OCI-M1 (cell line): ENCODE data around the gene SRBD1.

Experiments used
- DNase-seq: peaks from one replicate; lab custom pipeline; 2025; lab: John Stamatoyannopoulos, UW

SRBD1 gene

GRCh38 chr2:45611020-45611859 is at the start of gene SRBD1:
Gene SRBD1 (minus strand): TSS chr2:45611267. CDS start chr2:45605441, 5,826 bp downstream.
- peak; percentile 98 for DNase-seq

DNA sequence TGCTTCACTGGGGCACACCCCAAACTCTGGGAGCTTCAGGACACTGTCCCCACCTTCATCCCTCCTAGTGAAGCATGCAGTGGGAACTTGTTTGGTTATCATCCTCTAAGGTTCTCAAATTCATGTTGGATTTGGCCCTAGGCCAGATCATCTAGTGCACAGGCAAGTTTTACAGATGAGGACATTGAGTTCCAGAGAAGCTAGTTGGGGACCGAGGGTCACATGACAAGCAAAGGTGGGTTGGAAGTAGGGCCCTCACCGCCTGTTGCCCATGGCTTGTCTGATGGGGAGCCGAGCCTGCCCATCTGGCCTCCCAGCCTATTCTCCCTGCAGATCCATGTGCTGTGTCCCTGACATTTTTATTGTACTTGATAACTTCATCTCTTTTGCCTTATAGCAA is 43.2 kb upstream of the SRBD1 start:
- no peak for DNase-seq

- DNase-seq, result no peak
These were observed 42.3 kb upstream of the SRBD1 start for GRCh38 chr2:45653122-45653913.

GRCh38 chr2:45652090-45653031 is 41.3 kb upstream of the SRBD1 start:
- DNase-seq, result peak; percentile 6

DNA sequence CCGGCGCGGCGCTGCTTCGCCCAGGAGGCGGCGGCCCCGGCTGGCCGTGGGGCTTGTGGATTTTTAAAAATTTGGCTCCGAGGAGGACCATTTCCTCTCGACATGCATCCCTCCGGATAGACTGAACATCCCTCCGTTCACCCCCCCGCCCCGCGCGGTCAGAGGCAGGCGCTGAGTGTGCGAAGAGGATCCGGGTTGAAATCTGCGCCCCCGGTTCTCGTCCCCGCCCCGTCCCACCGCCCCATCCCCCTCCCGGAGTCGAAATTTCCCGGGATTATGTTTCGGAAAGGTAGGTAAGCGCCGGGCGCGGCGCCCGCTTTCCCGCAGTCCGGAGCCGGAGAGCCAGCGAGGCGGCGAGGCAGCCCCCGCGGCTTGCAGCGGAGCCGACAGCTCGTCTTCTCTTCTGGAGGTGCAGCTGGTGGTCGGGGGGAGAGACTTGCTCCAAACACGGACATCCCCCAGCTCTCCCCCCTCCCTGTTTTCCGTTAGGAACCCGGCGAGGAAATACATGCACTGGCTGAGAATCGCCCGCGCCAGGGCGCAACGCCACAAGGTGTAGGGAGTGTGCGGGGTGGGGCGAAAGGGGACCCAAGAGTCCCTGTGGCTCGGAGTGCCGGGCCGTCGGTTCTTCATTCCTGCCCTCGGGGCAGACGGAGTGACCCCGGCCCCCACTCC is 40.5 kb upstream of the SRBD1 start, which contains the start of gene PRKCE:
Gene PRKCE (plus strand): TSS at position 261 of the 675 bp plus-strand sequence.
- no peak for DNase-seq

DNA sequence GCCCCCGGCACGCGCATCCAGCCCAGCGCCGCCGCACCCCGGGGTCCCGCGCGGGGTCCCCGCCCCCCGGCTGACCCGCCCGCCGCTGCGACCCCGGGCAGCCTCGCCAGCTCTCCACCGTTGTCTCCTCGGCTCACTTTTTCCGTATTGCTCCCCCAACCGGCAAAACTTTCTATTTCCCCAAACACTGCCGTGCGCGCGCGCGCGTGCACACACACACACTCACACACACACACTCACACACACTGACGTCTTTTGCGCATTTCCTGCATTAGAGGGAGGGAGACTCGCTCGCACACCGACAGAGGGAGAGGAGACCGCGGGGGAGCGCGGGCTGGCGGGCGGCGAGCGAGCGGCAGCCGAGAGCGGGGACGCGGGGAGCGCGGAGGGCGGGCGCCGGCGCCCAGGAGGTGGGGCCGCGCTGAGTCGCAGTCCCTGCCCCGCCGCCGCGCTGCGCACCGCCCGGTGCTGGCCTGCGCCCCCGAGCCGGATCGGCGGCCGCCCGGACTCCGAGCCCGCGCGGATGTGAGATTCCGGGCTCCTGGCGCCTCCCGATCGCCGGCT is 39.9 kb upstream of the SRBD1 start:
- DNase-seq, result peak; percentile 93

GRCh38 chr2:45649858-45650811 is 39.1 kb upstream of the SRBD1 start:
- peak; percentile 73 for DNase-seq

DNA sequence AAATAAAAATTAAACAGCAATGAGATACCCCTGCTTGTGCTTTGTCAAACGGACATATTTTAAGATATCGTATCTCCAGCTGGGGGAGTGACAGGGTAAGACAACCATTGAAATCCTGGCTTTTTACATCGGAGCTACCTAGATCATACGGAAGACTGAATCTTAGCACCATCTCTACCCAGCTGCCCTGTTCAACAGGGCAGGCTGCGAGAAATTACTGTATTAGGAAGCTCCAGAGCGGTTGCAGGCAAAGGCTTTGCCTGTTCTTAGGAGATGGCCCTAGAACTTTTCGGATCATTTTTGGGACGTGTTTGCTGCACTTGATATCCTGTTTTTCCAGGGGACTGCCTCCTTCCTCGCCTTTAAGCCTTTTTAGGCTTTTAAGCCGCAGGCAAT is 38.4 kb upstream of the SRBD1 start:
- no peak for DNase-seq

GRCh38 chr2:45648636-45649035 is 37.6 kb upstream of the SRBD1 start:
- DNase-seq, result no peak

GRCh38 chr2:45647986-45648520 is 37.0 kb upstream of the SRBD1 start:
- DNase-seq, result no peak

DNA sequence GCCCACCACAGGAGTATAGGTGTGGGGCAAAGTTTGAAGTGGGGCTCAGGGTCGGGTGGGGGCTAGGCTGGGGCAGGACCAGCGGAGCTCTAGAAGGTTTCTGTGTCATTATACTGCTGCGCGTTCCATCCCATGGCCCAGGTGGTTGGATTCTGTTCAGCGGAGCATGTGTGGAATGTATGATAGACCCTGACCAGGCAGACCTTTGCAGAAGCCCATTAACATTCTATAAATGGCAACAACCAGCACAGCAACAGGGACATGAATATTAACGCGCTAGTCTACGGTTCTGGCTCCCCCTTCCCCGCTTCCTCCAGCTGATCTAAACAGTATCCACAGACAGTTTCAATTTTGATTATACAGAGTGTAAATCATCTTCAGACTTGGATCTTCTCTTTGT is 36.3 kb upstream of the SRBD1 start:
- DNase-seq, result no peak

GRCh38 chr2:45646289-45646688 is 35.2 kb upstream of the SRBD1 start:
- no peak for DNase-seq

- DNase-seq, result peak; percentile 82
These were observed 32.8 kb upstream of the SRBD1 start for GRCh38 chr2:45643543-45644542.

- no peak for DNase-seq
These were observed 32.0 kb upstream of the SRBD1 start for GRCh38 chr2:45643095-45643494.

GRCh38 chr2:45640576-45640975 is 29.5 kb upstream of the SRBD1 start:
- peak; percentile 30 for DNase-seq

DNA sequence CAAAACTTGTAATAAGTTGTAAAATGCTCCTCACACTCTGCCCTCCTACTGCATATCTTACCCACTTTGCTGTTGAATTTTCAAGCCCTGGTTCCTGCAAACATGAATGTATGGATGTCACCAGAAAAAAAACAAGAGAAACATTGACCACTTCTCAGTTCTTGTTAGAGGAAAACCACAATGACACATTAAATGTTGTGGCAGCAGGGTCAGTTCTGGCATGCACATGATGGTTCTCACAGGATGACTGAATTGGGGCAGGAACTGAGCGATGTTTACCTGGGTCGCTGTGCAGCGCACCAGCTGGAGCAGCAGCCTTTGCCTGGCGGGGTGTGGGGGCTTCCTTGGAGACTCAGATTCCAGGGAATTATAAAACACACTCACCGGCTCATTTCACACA is 26.4 kb upstream of the SRBD1 start:
- DNase-seq, result peak; percentile 73

- no peak for DNase-seq
These were observed 24.9 kb upstream of the SRBD1 start for GRCh38 chr2:45636008-45636407.

DNA sequence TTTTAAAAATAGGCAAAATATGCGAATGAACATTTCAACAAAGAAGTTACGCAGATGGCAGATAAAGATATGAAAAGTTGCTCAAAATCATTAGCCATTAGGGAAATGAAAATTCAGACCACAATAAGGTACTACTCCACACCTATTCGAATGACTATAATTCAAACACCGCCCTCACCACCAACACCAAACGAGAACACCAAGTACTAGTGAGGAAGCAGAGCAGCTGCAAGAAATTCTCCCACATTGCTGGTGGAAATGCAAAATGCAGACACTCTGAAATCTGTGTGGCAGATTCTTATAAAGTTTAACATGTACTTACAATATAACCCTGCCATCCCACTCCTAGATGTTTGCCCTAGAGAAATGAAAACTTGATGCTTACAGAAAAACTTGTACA is 23.2 kb upstream of the SRBD1 start:
- DNase-seq, result no peak
